Liver (tissue), 9 donors: ENCODE measurements around the gene NEXMIF. TPM values are rescaled to one million over a fixed set of nuclear protein-coding genes. Genes with fewer than 3 reads are reported as not detected.
"Not testable (repeated sequence)": the region's sequence is repeated elsewhere in the genome, so short reads cannot be mapped to it uniquely, and the experiment has no call there.

Experiments
- DNase-seq: peaks from one replicate; pipeline ENCODE4 v3.0.0-alpha.2; 2017; ENCODE audit warnings: low spot score
- H3K27ac ChIP-seq, 2 donors: one replicate each; pipeline ENCODE4 v1.7.0; 2013; ENCODE audit warnings: inconsistent platforms in 2 of 2, low read length in 2 of 2, control low read depth in 1 of 2, low read depth in 1 of 2, mild to moderate bottlenecking in 1 of 2
- H3K27me3 ChIP-seq, 4 donors: one replicate each; pipeline versions ENCODE4 v1.6.1 to v1.7.0; 2013; ENCODE audit warnings: low read length in 3 of 4, inconsistent platforms in 1 of 4, mild to moderate bottlenecking in 1 of 4, moderate library complexity in 1 of 4; ENCODE audit not compliant: control insufficient read depth in 4 of 4, insufficient read depth in 4 of 4
- H3K36me3 ChIP-seq, 4 donors: one replicate each; pipeline versions ENCODE4 v1.6.1 to v1.7.0; 2013; ENCODE audit warnings: low read length in 3 of 4, mild to moderate bottlenecking in 3 of 4, low read depth in 1 of 4, moderate library complexity in 1 of 4; ENCODE audit not compliant: control insufficient read depth in 4 of 4, insufficient read depth in 3 of 4
- H3K4me1 ChIP-seq, 4 donors: one replicate each; pipeline versions ENCODE4 v1.6.1 to v1.7.0; 2013; ENCODE audit warnings: low read length in 3 of 4, mild to moderate bottlenecking in 3 of 4, moderate library complexity in 1 of 4; ENCODE audit not compliant: control insufficient read depth in 4 of 4, insufficient read depth in 4 of 4
- H3K4me3 ChIP-seq, 3 donors: one replicate each; pipeline versions ENCODE4 v1.6.1 to v1.7.0; 2013; ENCODE audit warnings: low read length in 3 of 3, control low read depth in 1 of 3, low read depth in 1 of 3, mild to moderate bottlenecking in 1 of 3
- H3K9ac ChIP-seq, 2 donors: one replicate each; pipeline ENCODE4 v1.7.0; 2013; ENCODE audit warnings: low read length in 2 of 2, mild to moderate bottlenecking in 2 of 2, moderate library complexity in 2 of 2, control low read depth in 1 of 2, low read depth in 1 of 2
- H3K9me3 ChIP-seq, 4 donors: one replicate each; pipeline versions ENCODE4 v1.6.1 to v1.7.0; 2013; ENCODE audit warnings: low read length in 3 of 4; ENCODE audit not compliant: control insufficient read depth in 4 of 4
- ATF3 ChIP-seq: IDR thresholded peaks from 2 replicates; pipeline ENCODE4 v1.6.1; 2016; ENCODE audit warnings: antibody characterized with exemption
- CTCF ChIP-seq: fragments of 150-350 bp; IDR thresholded peaks from 2 replicates; pipeline ENCODE4 v1.5.1; 2017; ENCODE audit warnings: improper control_type of control experiment, low read depth, low read length; ENCODE audit not compliant: missing input control
- EGR1 ChIP-seq, 2 donors: IDR thresholded peaks; 2 replicates each; pipeline ENCODE4 v1.6.1; 2016 to 2018; ENCODE audit warnings: antibody characterized with exemption in 2 of 2, low read depth in 2 of 2
- FOXA1 ChIP-seq: IDR thresholded peaks from 2 replicates; pipeline ENCODE4 v1.6.1; 2016; ENCODE audit warnings: antibody characterized with exemption
- FOXA2 ChIP-seq: IDR thresholded peaks from 2 replicates; pipeline ENCODE4 v1.6.1; 2016; ENCODE audit warnings: antibody characterized with exemption
- HNF4A ChIP-seq, 2 donors: conservative IDR thresholded peaks; 2 replicates each; pipeline ENCODE4 v1.6.1; 2016; ENCODE audit warnings: antibody characterized with exemption in 2 of 2, mild to moderate bottlenecking in 2 of 2
- HNF4G ChIP-seq: IDR thresholded peaks from 2 replicates; pipeline ENCODE4 v1.6.1; 2016; ENCODE audit warnings: antibody characterized with exemption
- JUND ChIP-seq, 2 donors: IDR thresholded peaks; 2 replicates each; pipeline ENCODE4 v1.6.1; 2016; ENCODE audit warnings: antibody characterized with exemption in 2 of 2
- MAX ChIP-seq: IDR thresholded peaks from 2 replicates; pipeline ENCODE4 v1.6.1; 2016; ENCODE audit warnings: antibody characterized with exemption
- RAD21 ChIP-seq, 2 donors: IDR thresholded peaks; 2 replicates each; pipeline ENCODE4 v1.6.1; 2016; ENCODE audit warnings: antibody characterized with exemption in 2 of 2, mild to moderate bottlenecking in 2 of 2
- REST ChIP-seq: IDR thresholded peaks from 2 replicates; pipeline ENCODE4 v1.6.1; 2016; ENCODE audit warnings: antibody characterized with exemption, mild to moderate bottlenecking
- SP1 ChIP-seq: IDR thresholded peaks from 2 replicates; pipeline ENCODE4 v1.6.1; 2018; ENCODE audit warnings: antibody characterized with exemption, mild to moderate bottlenecking
- TAF1 ChIP-seq: conservative IDR thresholded peaks from 2 replicates; pipeline ENCODE4 v1.6.1; 2016; ENCODE audit warnings: antibody characterized with exemption, mild to moderate bottlenecking
- WGBS: extraction: QIAGEN DNeasy Blood & Tissue Kit; methylation state at CpG from one replicate; pipeline ENCODE4 v1.1.7; 2013; 5-methylcytosine and 5-hydroxymethylcytosine counted together
- polyA plus RNA-seq, 2 donors: library from polyadenylated mRNA; stranded (reverse) in 1 of 2; unstranded in 1 of 2; fragments of 200-250 nt in 1 of 2; fragments of >200 nt in 1 of 2; fragmentation: Nextera tagmentation in 1 of 2; extraction: Ambion mirVana in 1 of 2; gene quantifications; one replicate each; pipeline versions ENCODE4 v1.2.1 to v1.2.3, GENCODE V29; 2013 to 2015
- total RNA-seq, 2 donors: library from RNA; depleted of rRNA; stranded (reverse); fragments of >200 nt; gene quantifications; one replicate each; pipeline ENCODE4 v1.2.3, GENCODE V29; 2014
- donor health status: healthy.
- donor health status: healthy.
- donor health status: healthy.
- donor health status: healthy.
- donor health status: healthy.

Gene NEXMIF
- total and polyA plus RNA-seq, 4 donors = 0.01 to 0.42 (median 0.06) TPM

DNA sequence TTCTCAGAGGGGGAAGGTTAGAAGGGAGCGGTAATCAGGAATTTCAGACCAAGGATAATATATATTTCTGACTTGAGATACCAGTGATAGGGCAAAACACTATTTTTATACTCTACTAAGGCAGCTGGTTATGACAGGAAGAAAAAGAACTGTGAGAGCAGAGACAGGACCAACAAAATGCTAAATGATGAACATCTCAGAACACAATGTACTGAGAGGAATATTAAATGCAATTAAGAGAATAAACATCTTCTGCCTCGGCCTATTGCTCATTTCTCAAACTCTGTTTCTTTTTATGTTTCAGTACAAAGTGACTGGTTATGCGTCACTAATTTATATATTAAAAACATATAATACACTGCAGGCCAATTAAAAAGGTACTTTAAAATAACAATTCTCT is 188.8 kb downstream of the NEXMIF start:
- H3K27ac ChIP-seq = no peak overlapping the region

DNA sequence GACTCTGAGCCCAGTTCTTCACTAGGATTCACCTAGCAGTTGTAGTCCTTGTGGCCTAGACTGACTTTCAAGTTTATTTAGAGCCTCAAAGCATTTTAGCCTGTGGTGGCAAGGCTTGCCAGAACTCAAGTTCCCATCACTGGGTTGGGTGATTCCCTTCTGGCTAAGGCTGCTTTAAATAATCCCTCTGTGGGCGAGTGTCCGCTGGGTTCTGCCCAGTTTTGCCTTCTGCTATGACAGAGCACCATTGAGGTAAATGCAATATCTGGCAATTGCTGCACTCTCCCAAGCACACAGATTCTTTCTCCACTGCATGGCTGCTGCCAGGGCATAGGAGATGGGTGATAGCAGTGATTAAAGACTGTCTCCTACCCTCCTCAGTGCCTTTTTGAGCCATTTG is 220.0 kb downstream of the NEXMIF start:
- WGBS = 90% methylated on average over 2 of the region's 2 CpGs
- DNase-seq = no peak
- Histone ChIP-seq H3K9ac (no peak overlapping the region), H3K27ac (no peak overlapping the region), H3K36me3 (no peaks in the 10 kb centered on the region), H3K9me3 (no peaks in the 10 kb centered on the region), H3K4me3 (no peak overlapping the region), H3K27me3 (peaks cover 0 to 7% (median 0%) of the 10 kb centered on the region in 4 donors), H3K4me1 (no peaks in the 10 kb centered on the region)
- no peak for TF ChIP-seq CTCF

More for the DNA sequence above, 188.8 kb downstream of the NEXMIF start:
- no peaks in the 10 kb centered on the region for H3K4me1 ChIP-seq
- no peaks in the 10 kb centered on the region for H3K9me3 ChIP-seq
- H3K9ac ChIP-seq = no peak overlapping the region
- no peak for DNase-seq
- WGBS = 87% methylated on average over 3 of the region's 3 CpGs
- no peak for TF ChIP-seq RAD21 (IDR thresholded peaks at IDR 0.05)
- TF ChIP-seq SP1 = no peak
- TF ChIP-seq FOXA1 = no peak
- TF ChIP-seq HNF4A (conservative IDR thresholded peaks at IDR 0.05) = no peak
- no peak for TF ChIP-seq REST
- no peak for TF ChIP-seq TAF1
- TF ChIP-seq EGR1 (IDR thresholded peaks at IDR 0.05; ENCODE audit: low read depth in 2 of 2) = no peak
- no peak for TF ChIP-seq HNF4G
- TF ChIP-seq ATF3 = no peak
- no peak for TF ChIP-seq MAX
- TF ChIP-seq FOXA2 = no peak
- no peak for TF ChIP-seq JUND (IDR thresholded peaks at IDR 0.05)
- H3K4me3 ChIP-seq = no peak overlapping the region
- no peaks in the 10 kb centered on the region for H3K36me3 ChIP-seq
- peaks cover 0 to 3% (median 0%) of the 10 kb centered on the region in 4 donors for H3K27me3 ChIP-seq

DNA sequence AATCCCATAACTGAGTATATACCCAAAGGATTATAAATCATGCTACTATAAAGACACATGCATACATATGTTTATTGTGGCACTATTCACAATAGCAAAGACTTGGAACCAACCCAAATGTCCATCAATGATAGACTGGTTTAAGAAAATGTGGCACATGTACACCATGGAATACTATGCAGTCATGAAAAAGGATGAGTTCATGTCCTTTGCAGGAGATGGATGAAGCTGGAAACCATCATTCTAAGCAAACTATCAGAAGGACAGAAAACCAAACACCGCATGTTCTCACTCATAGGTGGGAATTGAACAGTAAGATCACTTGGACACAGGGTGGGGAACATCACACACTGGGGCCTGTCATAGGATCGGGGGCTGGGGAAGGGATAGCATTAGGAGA is 223.9 kb downstream of the NEXMIF start:
- not testable (repeated sequence) for H3K36me3 ChIP-seq, H3K4me3 ChIP-seq, DNase-seq, H3K27me3 ChIP-seq, H3K27ac ChIP-seq, H3K9me3 ChIP-seq, H3K4me1 ChIP-seq, H3K9ac ChIP-seq
- 85% methylated on average over 2 of the region's 2 CpGs for WGBS
